Gastrocnemius medialis (tissue), 4 donors: ENCODE data around the gene CNTF. TPM values are rescaled to one million over a fixed set of nuclear protein-coding genes. Genes with fewer than 3 reads are reported as not detected.

Experiments used
- ATAC-seq, 2 donors: fragments of 150-250 bp; one replicate each; pipeline ENCODE4 v1.9.1; 2016
- DNase-seq, 2 donors: peaks; one replicate each; pipeline ENCODE4 v3.0.0-alpha.2; 2019
- H3K27ac ChIP-seq, 4 donors: fragments of 200-600 bp; sonication (generic); 1 replicate in 1 of 4; 2 replicates in 3 of 4; pipeline ENCODE4 v1.5.1; 2016 to 2018; ENCODE audit warnings: mild to moderate bottlenecking in 2 of 4, moderate library complexity in 1 of 4
- H3K27me3 ChIP-seq, 3 donors: fragments of 200-600 bp; sonication (generic) in 2 of 3; 1 replicate in 1 of 3; 2 replicates in 2 of 3; pipeline versions ENCODE4 v1.5.1 to v1.6.0; 2016 to 2019; ENCODE audit warnings: mild to moderate bottlenecking in 1 of 3, moderate library complexity in 1 of 3
- H3K36me3 ChIP-seq, 2 donors: fragments of 200-600 bp; sonication (generic) in 1 of 2; one replicate each; pipeline ENCODE4 v1.5.1; 2017 to 2018
- H3K4me1 ChIP-seq, 2 donors: fragments of 200-600 bp; sonication (generic) in 1 of 2; one replicate each; pipeline ENCODE4 v1.5.1; 2016 to 2017; ENCODE audit warnings: mild to moderate bottlenecking in 2 of 2
- H3K4me3 ChIP-seq, 4 donors: fragments of 200-600 bp; sonication (generic) in 3 of 4; 1 replicate in 1 of 4; 2 replicates in 3 of 4; pipeline ENCODE4 v1.5.1; 2016 to 2019; ENCODE audit warnings: mild to moderate bottlenecking in 2 of 4
- H3K9me3 ChIP-seq, 3 donors: fragments of 200-600 bp; sonication (generic) in 2 of 3; 1 replicate in 1 of 3; 2 replicates in 2 of 3; pipeline ENCODE4 v1.5.1; 2016 to 2019
- CTCF ChIP-seq, 5 experiments: fragments of 450-650 bp in 3 of 5; fragments of 200-600 bp in 2 of 5; sonication (generic) in 2 of 5; IDR thresholded peaks in 4 of 5; conservative IDR thresholded peaks in 1 of 5; 1 replicate in 4 of 5; 2 replicates in 1 of 5; pipeline ENCODE4 v1.5.1; 2016 to 2019; ENCODE audit warnings: antibody characterized with exemption in 5 of 5, mild to moderate bottlenecking in 3 of 5, moderate library complexity in 3 of 5
- POLR2A ChIP-seq, 2 donors: fragments of 450-650 bp; IDR thresholded peaks; one replicate each; pipeline ENCODE4 v1.6.1; 2017; ENCODE audit warnings: antibody characterized with exemption in 2 of 2, mild to moderate bottlenecking in 2 of 2, moderate library complexity in 2 of 2
- in situ Hi-C, 4 donors: fragments of 200-750 bp; cut with MboI; loops; one replicate each; pipeline versions ENCODE4 v1.15.0 to v1.8.0; 2017; ENCODE audit warnings: low sequenced_read_pairs in 4 of 4
- intact Hi-C: fragments of 100-400 bp; cut with DNase I; formaldehyde crosslinking; loops from one replicate; pipeline ENCODE4 v1.15.1; 2023; ENCODE audit warnings: low total_unique reads
- total RNA-seq, 4 donors: library from RNA; depleted of rRNA; stranded (reverse); fragments of >200 nt; gene quantifications; one replicate each; pipeline versions ENCODE4 v1.1.0 to v1.2.3, GENCODE V29; 2016

Gene CNTF
- total RNA-seq, 4 donors from 2014 or later, result 3.2 to 8.5 (median 4.0) TPM

- TF ChIP-seq POLR2A (IDR thresholded peaks at IDR 0.05) (no peak), CTCF (IDR thresholded peaks at IDR 0.05 in 4 of 5, conservative IDR thresholded peaks at IDR 0.05 in 1 of 5) (no peak)
- H3K27ac ChIP-seq, result no peak overlapping the region
- no peaks in the 10 kb centered on the region for H3K27me3 ChIP-seq
- no peak for ATAC-seq
- in situ Hi-C loops (loop anchor here in 2 of 4 donors (25.0 kb wide), 2 partner anchors 875 to 925 kb away; partner anchors contain the start of genes CLP1 (in 1 of the 2), MED19 (in 1 of the 2), TMX2 (in 1 of the 2) and ZDHHC5 (in 1 of the 2)), intact Hi-C loops (no loop called here)
- H3K36me3 ChIP-seq, result peaks cover 0 to 4% of the 10 kb centered on the region in 2 donors
- DNase-seq, result no peak
- H3K4me3 ChIP-seq, result no peak overlapping the region
- H3K4me1 ChIP-seq, result peaks cover 46 to 59% of the 10 kb centered on the region in 2 donors
- H3K9me3 ChIP-seq, result no peaks in the 10 kb centered on the region
Measured at GRCh38 chr11:58586998-58587397, 35.5 kb upstream of the CNTF start.

GRCh38 chr11:58591659-58592058 lies 30.8 kb upstream of the CNTF start:
- in situ Hi-C loops (loop anchor here in 2 of 4 donors (25.0 kb wide), 2 partner anchors 879 to 929 kb away; partner anchors contain the start of genes CLP1 (in 1 of the 2), MED19 (in 1 of the 2), TMX2 (in 1 of the 2) and ZDHHC5 (in 1 of the 2)), intact Hi-C loops (no loop called here)
- no peaks in the 10 kb centered on the region for H3K27me3 ChIP-seq
- peaks cover 44 to 53% of the 10 kb centered on the region in 2 donors for H3K4me1 ChIP-seq
- H3K36me3 ChIP-seq, result peaks cover 0 to 1% of the 10 kb centered on the region in 2 donors
- ATAC-seq, result no peak
- no peaks in the 10 kb centered on the region for H3K9me3 ChIP-seq
- no peak overlapping the region for H3K27ac ChIP-seq
- DNase-seq, result no peak
- no peak overlapping the region for H3K4me3 ChIP-seq
- TF ChIP-seq CTCF (IDR thresholded peaks at IDR 0.05 in 4 of 5, conservative IDR thresholded peaks at IDR 0.05 in 1 of 5) (no peak), POLR2A (IDR thresholded peaks at IDR 0.05) (no peak)

- Histone ChIP-seq H3K36me3 (no peaks in the 10 kb centered on the region), H3K27me3 (no peaks in the 10 kb centered on the region), H3K4me3 (no peak overlapping the region), H3K9me3 (no peaks in the 10 kb centered on the region), H3K4me1 (peaks cover 47 to 54% of the 10 kb centered on the region in 2 donors), H3K27ac (no peak overlapping the region)
- DNase-seq (peak in 1 of 2 donors; percentile 15), ATAC-seq (no peak)
- intact Hi-C loops (no loop called here), in situ Hi-C loops (loop anchor here in 2 of 4 donors (25.0 kb wide), 2 partner anchors 881 to 931 kb away; partner anchors contain the start of genes CLP1 (in 1 of the 2), MED19 (in 1 of the 2), TMX2 (in 1 of the 2) and ZDHHC5 (in 1 of the 2))
- TF ChIP-seq CTCF (IDR thresholded peaks at IDR 0.05 in 4 of 5, conservative IDR thresholded peaks at IDR 0.05 in 1 of 5), result no peak
- no peak for TF ChIP-seq POLR2A (IDR thresholded peaks at IDR 0.05)
Measured at GRCh38 chr11:58592760-58593472, 29.5 kb upstream of the CNTF start.

- Histone ChIP-seq H3K9me3 (no peaks in the 10 kb centered on the region), H3K36me3 (no peaks in the 10 kb centered on the region), H3K27me3 (no peaks in the 10 kb centered on the region), H3K4me3 (no peak overlapping the region), H3K4me1 (peaks cover 54 to 67% of the 10 kb centered on the region in 2 donors), H3K27ac (no peak overlapping the region)
- intact Hi-C loops (no loop called here), in situ Hi-C loops (loop anchor here in 2 of 4 donors (25.0 kb wide), 2 partner anchors 883 to 933 kb away; partner anchors contain the start of genes CLP1 (in 1 of the 2), MED19 (in 1 of the 2), TMX2 (in 1 of the 2) and ZDHHC5 (in 1 of the 2))
- no peak for TF ChIP-seq POLR2A (IDR thresholded peaks at IDR 0.05)
- TF ChIP-seq CTCF (IDR thresholded peaks at IDR 0.05 in 4 of 5, conservative IDR thresholded peaks at IDR 0.05 in 1 of 5), result no peak
- ATAC-seq, result no peak
- DNase-seq, result no peak
Measured at GRCh38 chr11:58594826-58595225, 27.6 kb upstream of the CNTF start.
